ENCODE measurements around the gene PTBP1.

Gene PTBP1

GRCh38 chr19:829129-829758 is 32.0 kb downstream of the PTBP1 start:
- Histone ChIP-seq H3K79me2 (ENCODE audit: insufficient read depth, low read length) (no peaks in the 10 kb centered on the region), H3K27ac (ENCODE audit: low read depth, low read length, poor library complexity, severe bottlenecking) (no peak overlapping the region), H3K9ac (ENCODE audit: low read length) (no peak overlapping the region), H3K9me2 (ENCODE audit: low read depth, low read length) (no peaks in the 10 kb centered on the region), H3K4me3 (ENCODE audit: low read depth, low read length, poor library complexity, severe bottlenecking) (no peak overlapping the region), H3K27me3 (ENCODE audit: insufficient read depth, low read length) (peaks cover 4% of the 10 kb centered on the region; the same call in 1 of the 2 replicates), H2AFZ (ENCODE audit: low read length) (no peak overlapping the region), H3K36me3 (ENCODE audit: insufficient read depth, low read length) (no peaks in the 10 kb centered on the region), H3K4me2 (ENCODE audit: low read length) (no peak overlapping the region), H3K9me3 (ENCODE audit: low read length) (no peaks in the 10 kb centered on the region), H3K4me1 (ENCODE audit: insufficient read depth, low read length, severe bottlenecking) (no peaks in the 10 kb centered on the region), H4K20me1 (ENCODE audit: insufficient read depth, low read length) (no peaks in the 10 kb centered on the region), H3F3A (ENCODE audit: insufficient read depth, low read length) (no peaks in the 10 kb centered on the region)
- no peak for TF ChIP-seq CTCF (IDR thresholded peaks at IDR 0.05; ENCODE audit: low read length)
- no peak for TF ChIP-seq EZH2 (IDR thresholded peaks at IDR 0.05; ENCODE audit: borderline replicate concordance, low read length)

- Histone ChIP-seq H3K27ac (ENCODE audit: low read depth, low read length, poor library complexity, severe bottlenecking) (no peak overlapping the region), H3K4me2 (ENCODE audit: low read length) (no peak overlapping the region), H3F3A (ENCODE audit: insufficient read depth, low read length) (no peaks in the 10 kb centered on the region)
Measured at GRCh38 chr19:831407-832369, 34.4 kb downstream of the PTBP1 start.

GRCh38 chr19:834216-834615 is 37.0 kb downstream of the PTBP1 start:
- Histone ChIP-seq H3K27ac (ENCODE audit: low read depth, low read length, poor library complexity, severe bottlenecking) (no peak overlapping the region), H2AFZ (ENCODE audit: low read length) (no peak overlapping the region), H3K79me2 (ENCODE audit: insufficient read depth, low read length) (no peaks in the 10 kb centered on the region), H4K20me1 (ENCODE audit: insufficient read depth, low read length) (no peaks in the 10 kb centered on the region), H3K4me1 (ENCODE audit: insufficient read depth, low read length, severe bottlenecking) (no peaks in the 10 kb centered on the region), H3K36me3 (ENCODE audit: insufficient read depth, low read length) (no peaks in the 10 kb centered on the region), H3F3A (ENCODE audit: insufficient read depth, low read length) (no peaks in the 10 kb centered on the region), H3K4me2 (ENCODE audit: low read length) (no peak overlapping the region), H3K9ac (ENCODE audit: low read length) (no peak overlapping the region), H3K4me3 (ENCODE audit: low read depth, low read length, poor library complexity, severe bottlenecking) (no peak overlapping the region), H3K9me2 (ENCODE audit: low read depth, low read length) (no peaks in the 10 kb centered on the region), H3K27me3 (ENCODE audit: insufficient read depth, low read length) (no peaks in the 10 kb centered on the region), H3K9me3 (ENCODE audit: low read length) (no peaks in the 10 kb centered on the region)
- TF ChIP-seq CTCF (IDR thresholded peaks at IDR 0.05; ENCODE audit: low read length) (no peak), EZH2 (IDR thresholded peaks at IDR 0.05; ENCODE audit: borderline replicate concordance, low read length) (no peak)

More at GRCh38 chr19:831407-832369, 34.4 kb downstream of the PTBP1 start:
- Histone ChIP-seq H3K9ac (ENCODE audit: low read length) (no peak overlapping the region), H3K36me3 (ENCODE audit: insufficient read depth, low read length) (no peaks in the 10 kb centered on the region), H3K4me3 (ENCODE audit: low read depth, low read length, poor library complexity, severe bottlenecking) (no peak overlapping the region), H3K4me1 (ENCODE audit: insufficient read depth, low read length, severe bottlenecking) (no peaks in the 10 kb centered on the region), H4K20me1 (ENCODE audit: insufficient read depth, low read length) (no peaks in the 10 kb centered on the region), H3K9me3 (ENCODE audit: low read length) (no peaks in the 10 kb centered on the region), H3K27me3 (ENCODE audit: insufficient read depth, low read length) (no peaks in the 10 kb centered on the region; the same call in 1 of the 2 replicates), H2AFZ (ENCODE audit: low read length) (no peak overlapping the region), H3K79me2 (ENCODE audit: insufficient read depth, low read length) (no peaks in the 10 kb centered on the region), H3K9me2 (ENCODE audit: low read depth, low read length) (no peaks in the 10 kb centered on the region)
- no peak for TF ChIP-seq CTCF (IDR thresholded peaks at IDR 0.05; ENCODE audit: low read length)
- no peak for TF ChIP-seq EZH2 (IDR thresholded peaks at IDR 0.05; ENCODE audit: borderline replicate concordance, low read length)
